Peyer's patch (tissue), 4 donors: ENCODE data around the gene GALNT12. TPM values are rescaled to one million over a fixed set of nuclear protein-coding genes. Genes with fewer than 3 reads are reported as not detected.

Experiments
- DNase-seq, 3 donors: peaks; one replicate each; pipeline ENCODE4 v3.0.0-alpha.2; 2017 to 2019
- H3K27ac ChIP-seq, 4 donors: fragments of 200-600 bp; sonication (generic); one replicate each; pipeline ENCODE4 v1.5.1; 2016 to 2019
- H3K27me3 ChIP-seq, 2 donors: fragments of 200-600 bp; sonication (generic); one replicate each; pipeline ENCODE4 v1.5.1; 2019
- H3K36me3 ChIP-seq, 3 donors: fragments of 200-600 bp; sonication (generic); one replicate each; pipeline ENCODE4 v1.5.1; 2016 to 2019
- H3K4me1 ChIP-seq, 4 donors: fragments of 200-600 bp; sonication (generic); one replicate each; pipeline ENCODE4 v1.5.1; 2016 to 2019
- H3K4me3 ChIP-seq, 4 donors: fragments of 200-600 bp; sonication (generic); 1 replicate in 3 of 4; 2 replicates in 1 of 4; pipeline ENCODE4 v1.5.1; 2016 to 2019; ENCODE audit warnings: mild to moderate bottlenecking in 1 of 4
- H3K9me3 ChIP-seq, 4 donors: fragments of 200-600 bp; sonication (generic); one replicate each; pipeline ENCODE4 v1.5.1; 2016 to 2019; ENCODE audit warnings: mild to moderate bottlenecking in 1 of 4
- CTCF ChIP-seq, 6 experiments: fragments of 450-650 bp in 4 of 6; fragments of 200-600 bp in 2 of 6; sonication (generic) in 1 of 6; IDR thresholded peaks; one replicate each; pipeline ENCODE4 v1.5.1; 2017 to 2019; ENCODE audit warnings: antibody characterized with exemption in 6 of 6, mild to moderate bottlenecking in 3 of 6, moderate library complexity in 1 of 6
- POLR2A ChIP-seq, 2 donors: fragments of 450-650 bp; IDR thresholded peaks; one replicate each; pipeline ENCODE4 v1.5.1; 2017; ENCODE audit warnings: antibody characterized with exemption in 2 of 2, mild to moderate bottlenecking in 2 of 2, moderate library complexity in 2 of 2
- total RNA-seq, 4 donors: library from RNA; depleted of rRNA; stranded (reverse); fragments of >200 nt; gene quantifications; one replicate each; pipeline ENCODE4 v1.1.0, GENCODE V29; 2016

The GALNT12 gene
- total RNA-seq, 4 donors from 2014 or later = 73.6 to 118 (median 93.0) TPM

- DNase-seq = no peak
- H3K4me1 ChIP-seq = no peaks in the 10 kb centered on the region
- H3K27me3 ChIP-seq = no peaks in the 10 kb centered on the region
- H3K4me3 ChIP-seq = no peak overlapping the region
- H3K27ac ChIP-seq = no peak overlapping the region
- H3K36me3 ChIP-seq = no peaks in the 10 kb centered on the region
- no peaks in the 10 kb centered on the region for H3K9me3 ChIP-seq
- no peak for TF ChIP-seq CTCF (IDR thresholded peaks at IDR 0.05)
- TF ChIP-seq POLR2A (IDR thresholded peaks at IDR 0.05) = no peak
Measured at GRCh38 chr9:98887918-98888510, 80.5 kb downstream of the GALNT12 start.

DNA sequence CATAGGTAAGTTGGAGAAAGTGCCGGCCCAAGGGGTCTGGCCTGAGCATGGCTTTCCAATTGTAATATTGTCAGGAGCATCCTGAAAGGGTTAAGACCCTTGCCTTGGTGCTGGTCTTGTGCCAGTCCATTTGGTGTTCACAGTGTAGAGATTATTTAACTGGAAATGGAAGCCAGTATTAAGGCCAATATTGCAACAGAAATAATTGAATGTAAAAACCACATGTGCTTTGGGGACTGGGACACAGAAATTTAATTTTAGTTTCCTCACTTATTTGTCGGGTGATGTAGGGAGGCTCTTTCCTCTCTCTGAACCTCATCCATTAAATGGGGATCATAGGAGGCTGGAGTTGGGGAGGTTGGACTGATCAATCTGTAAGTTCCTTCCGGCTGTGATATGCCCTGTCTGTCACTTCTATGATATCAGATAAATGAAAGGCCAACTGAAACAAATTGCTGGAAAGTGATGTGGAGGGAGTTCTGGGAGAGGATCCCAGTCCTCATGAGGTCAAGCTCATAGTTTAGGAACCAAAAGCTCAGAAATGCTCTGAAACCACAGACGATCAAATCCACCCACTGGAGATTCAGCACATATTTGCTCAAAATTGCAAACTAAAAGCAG is 81.4 kb downstream of the GALNT12 start:
- Histone ChIP-seq H3K27ac (no peak overlapping the region), H3K27me3 (no peaks in the 10 kb centered on the region), H3K4me1 (no peaks in the 10 kb centered on the region), H3K4me3 (no peak overlapping the region), H3K36me3 (no peaks in the 10 kb centered on the region), H3K9me3 (no peaks in the 10 kb centered on the region)
- TF ChIP-seq CTCF (IDR thresholded peaks at IDR 0.05) (no peak), POLR2A (IDR thresholded peaks at IDR 0.05) (no peak)
- no peak for DNase-seq

DNA sequence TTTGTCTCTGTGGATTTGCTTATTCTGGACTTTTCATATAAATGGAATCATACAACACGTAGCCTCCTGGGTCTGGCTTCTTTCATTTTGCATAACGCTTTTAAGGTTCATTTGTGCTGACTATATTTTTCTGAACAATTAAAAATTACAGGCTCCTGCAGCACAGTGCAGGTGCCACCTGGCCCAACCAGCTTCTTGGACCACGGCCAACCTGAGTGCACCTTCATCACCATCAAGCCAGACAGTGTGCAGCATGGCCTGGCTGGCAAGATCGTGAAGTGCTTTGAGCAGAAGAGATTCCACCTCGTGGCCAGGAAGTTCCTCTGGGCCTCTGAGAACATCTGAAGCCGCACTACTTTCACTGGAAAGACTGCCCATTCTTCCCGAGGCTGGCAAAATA is 82.8 kb downstream of the GALNT12 start:
- TF ChIP-seq CTCF (IDR thresholded peaks at IDR 0.05) = no peak
- TF ChIP-seq POLR2A (IDR thresholded peaks at IDR 0.05) = no peak
- no peaks in the 10 kb centered on the region for H3K9me3 ChIP-seq
- H3K4me1 ChIP-seq = no peaks in the 10 kb centered on the region
- H3K27me3 ChIP-seq = no peaks in the 10 kb centered on the region
- H3K36me3 ChIP-seq = no peaks in the 10 kb centered on the region
- no peak overlapping the region for H3K4me3 ChIP-seq
- H3K27ac ChIP-seq = no peak overlapping the region
- DNase-seq = no peak

DNA sequence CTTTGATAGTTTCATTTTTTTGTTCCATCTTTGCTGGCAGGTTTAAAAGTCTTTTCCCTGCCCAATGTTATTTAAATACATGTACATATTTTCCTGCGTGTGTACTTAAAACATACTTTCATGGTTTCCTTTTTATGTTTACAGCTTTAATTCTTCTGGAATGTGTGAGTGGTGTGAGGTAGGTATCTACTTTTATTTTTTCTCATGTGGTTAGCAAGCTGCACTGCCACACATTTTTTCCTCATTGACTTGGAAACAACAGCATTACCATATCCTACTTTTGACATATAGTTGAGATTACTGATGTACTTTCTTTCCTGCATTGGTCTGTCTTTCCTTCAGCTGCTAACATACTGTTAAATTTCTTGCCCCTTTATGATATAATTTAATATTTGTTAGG is 84.8 kb downstream of the GALNT12 start:
- Histone ChIP-seq H3K4me3 (no peak overlapping the region), H3K4me1 (no peaks in the 10 kb centered on the region), H3K36me3 (no peaks in the 10 kb centered on the region), H3K27ac (no peak overlapping the region), H3K9me3 (no peaks in the 10 kb centered on the region), H3K27me3 (no peaks in the 10 kb centered on the region)
- no peak for DNase-seq
- TF ChIP-seq POLR2A (IDR thresholded peaks at IDR 0.05) (no peak), CTCF (IDR thresholded peaks at IDR 0.05) (no peak)

- Histone ChIP-seq H3K27me3 (no peaks in the 10 kb centered on the region), H3K4me1 (no peaks in the 10 kb centered on the region), H3K9me3 (no peaks in the 10 kb centered on the region), H3K36me3 (no peaks in the 10 kb centered on the region), H3K4me3 (no peak overlapping the region), H3K27ac (no peak overlapping the region)
- DNase-seq = no peak
- TF ChIP-seq CTCF (IDR thresholded peaks at IDR 0.05) (no peak), POLR2A (IDR thresholded peaks at IDR 0.05) (no peak)
Measured at GRCh38 chr9:98892690-98893089, 85.2 kb downstream of the GALNT12 start.
